Activated T-cell treated with anti-CD3 and anti-CD28 coated beads, Interleukin-2, amount 50 U/mL, for 24 hours (primary cell): ENCODE results near the gene RAD51B.
"Not testable (repeated sequence)": the region's sequence is repeated elsewhere in the genome, so short reads cannot be mapped to it uniquely, and the experiment has no call there.

Source experiments
- DNase-seq: peaks from one replicate; pipeline ENCODE4 v3.0.0-alpha.2; 2020
- H3K27ac Mint-ChIP-seq: 2 replicates; pipeline ENCODE4 v1.8.0; 2020; ENCODE audit warnings: mild to moderate bottlenecking, mixed read lengths
- H3K27me3 Mint-ChIP-seq: 2 replicates; pipeline ENCODE4 v1.8.0; 2020; ENCODE audit warnings: mixed read lengths
- H3K36me3 Mint-ChIP-seq: 2 replicates; pipeline ENCODE4 v1.8.0; 2020; ENCODE audit warnings: low read depth, mixed read lengths
- H3K4me1 Mint-ChIP-seq: 2 replicates; pipeline ENCODE4 v1.8.0; 2020; ENCODE audit warnings: low read depth, mixed read lengths
- H3K4me3 Mint-ChIP-seq: 2 replicates; pipeline ENCODE4 v1.8.0; 2020; ENCODE audit warnings: mild to moderate bottlenecking, moderate library complexity, mixed read lengths
- H3K9me3 Mint-ChIP-seq: 2 replicates; pipeline ENCODE4 v1.8.0; 2020; ENCODE audit warnings: mixed read lengths

Gene RAD51B

GRCh38 chr14:68292441-68293215 lies 473.0 kb downstream of the RAD51B start:
- H3K27ac Mint-ChIP-seq, result no peak overlapping the region
- no peaks in the 10 kb centered on the region for H3K36me3 Mint-ChIP-seq
- H3K27me3 Mint-ChIP-seq, result no peaks in the 10 kb centered on the region
- no peak overlapping the region for H3K4me3 Mint-ChIP-seq
- peaks cover 43% of the 10 kb centered on the region for H3K4me1 Mint-ChIP-seq
- DNase-seq, result no peak
- no peaks in the 10 kb centered on the region for H3K9me3 Mint-ChIP-seq

GRCh38 chr14:68293404-68293803 lies 473.8 kb downstream of the RAD51B start:
- Mint-ChIP-seq H3K4me1 (peaks cover 43% of the 10 kb centered on the region), H3K9me3 (no peaks in the 10 kb centered on the region), H3K4me3 (no peak overlapping the region), H3K27ac (no peak overlapping the region), H3K27me3 (no peaks in the 10 kb centered on the region), H3K36me3 (no peaks in the 10 kb centered on the region)
- DNase-seq, result no peak

- Mint-ChIP-seq H3K4me3 (no peak overlapping the region), H3K36me3 (no peaks in the 10 kb centered on the region), H3K27ac (no peak overlapping the region), H3K27me3 (no peaks in the 10 kb centered on the region), H3K4me1 (peaks cover 39% of the 10 kb centered on the region), H3K9me3 (no peaks in the 10 kb centered on the region)
- no peak for DNase-seq
Measured at GRCh38 chr14:68295316-68295816, 475.8 kb downstream of the RAD51B start.

- Mint-ChIP-seq H3K36me3 (peaks cover under 1% of the 10 kb centered on the region), H3K27me3 (no peaks in the 10 kb centered on the region), H3K9me3 (peaks cover under 1% of the 10 kb centered on the region), H3K4me3 (no peak overlapping the region), H3K27ac (no peak overlapping the region), H3K4me1 (peaks cover 34% of the 10 kb centered on the region)
- no peak for DNase-seq
Measured at GRCh38 chr14:68297039-68297438, 477.5 kb downstream of the RAD51B start.

GRCh38 chr14:68297876-68298468 lies 478.4 kb downstream of the RAD51B start:
- peaks cover 3% of the 10 kb centered on the region for H3K9me3 Mint-ChIP-seq
- H3K27me3 Mint-ChIP-seq, result no peaks in the 10 kb centered on the region
- DNase-seq, result no peak
- H3K36me3 Mint-ChIP-seq, result peaks cover 2% of the 10 kb centered on the region
- H3K4me3 Mint-ChIP-seq, result no peak overlapping the region
- no peak overlapping the region for H3K27ac Mint-ChIP-seq
- peaks cover 25% of the 10 kb centered on the region for H3K4me1 Mint-ChIP-seq

GRCh38 chr14:68300608-68301007 lies 481.0 kb downstream of the RAD51B start:
- Mint-ChIP-seq H3K9me3 (peaks cover 3% of the 10 kb centered on the region), H3K27me3 (no peaks in the 10 kb centered on the region), H3K27ac (no peak overlapping the region), H3K36me3 (peaks cover 2% of the 10 kb centered on the region), H3K4me1 (peaks cover 9% of the 10 kb centered on the region), H3K4me3 (no peak overlapping the region)
- no peak for DNase-seq

GRCh38 chr14:68301219-68301618 lies 481.6 kb downstream of the RAD51B start:
- H3K4me3 Mint-ChIP-seq, result no peak overlapping the region
- H3K4me1 Mint-ChIP-seq, result peaks cover 7% of the 10 kb centered on the region
- H3K9me3 Mint-ChIP-seq, result peaks cover 3% of the 10 kb centered on the region
- no peaks in the 10 kb centered on the region for H3K27me3 Mint-ChIP-seq
- no peak overlapping the region for H3K27ac Mint-ChIP-seq
- DNase-seq, result no peak
- H3K36me3 Mint-ChIP-seq, result peaks cover 2% of the 10 kb centered on the region

- not testable (repeated sequence) for H3K4me1 Mint-ChIP-seq, H3K27me3 Mint-ChIP-seq, H3K4me3 Mint-ChIP-seq, H3K36me3 Mint-ChIP-seq, DNase-seq, H3K27ac Mint-ChIP-seq, H3K9me3 Mint-ChIP-seq
Measured at GRCh38 chr14:68302938-68303337, 483.4 kb downstream of the RAD51B start.

- H3K27ac Mint-ChIP-seq, result no peak overlapping the region
- H3K9me3 Mint-ChIP-seq, result peaks cover 3% of the 10 kb centered on the region
- H3K36me3 Mint-ChIP-seq, result peaks cover 2% of the 10 kb centered on the region
- no peak overlapping the region for H3K4me3 Mint-ChIP-seq
- H3K4me1 Mint-ChIP-seq, result peaks cover 13% of the 10 kb centered on the region
- H3K27me3 Mint-ChIP-seq, result no peaks in the 10 kb centered on the region
- DNase-seq, result no peak
Measured at GRCh38 chr14:68305738-68306137, 486.2 kb downstream of the RAD51B start.

GRCh38 chr14:68306265-68306933 lies 486.8 kb downstream of the RAD51B start:
- H3K27me3 Mint-ChIP-seq, result no peaks in the 10 kb centered on the region
- no peak for DNase-seq
- no peak overlapping the region for H3K27ac Mint-ChIP-seq
- peaks cover 18% of the 10 kb centered on the region for H3K4me1 Mint-ChIP-seq
- peaks cover 3% of the 10 kb centered on the region for H3K9me3 Mint-ChIP-seq
- H3K4me3 Mint-ChIP-seq, result no peak overlapping the region
- peaks cover 2% of the 10 kb centered on the region for H3K36me3 Mint-ChIP-seq

GRCh38 chr14:68306934-68307789 lies 487.6 kb downstream of the RAD51B start:
- Mint-ChIP-seq H3K27ac (no peak overlapping the region), H3K9me3 (peaks cover 1% of the 10 kb centered on the region), H3K4me3 (no peak overlapping the region), H3K36me3 (peaks cover under 1% of the 10 kb centered on the region), H3K27me3 (no peaks in the 10 kb centered on the region), H3K4me1 (peaks cover 21% of the 10 kb centered on the region)
- no peak for DNase-seq

- no peak for DNase-seq
- Mint-ChIP-seq H3K9me3 (no peaks in the 10 kb centered on the region), H3K4me3 (no peak overlapping the region), H3K27ac (no peak overlapping the region), H3K36me3 (no peaks in the 10 kb centered on the region), H3K27me3 (no peaks in the 10 kb centered on the region), H3K4me1 (peaks cover 26% of the 10 kb centered on the region)
Measured at GRCh38 chr14:68307790-68308168, 488.2 kb downstream of the RAD51B start.

- H3K4me1 Mint-ChIP-seq, result peaks cover 33% of the 10 kb centered on the region
- H3K4me3 Mint-ChIP-seq, result no peak overlapping the region
- H3K27ac Mint-ChIP-seq, result no peak overlapping the region
- H3K36me3 Mint-ChIP-seq, result no peaks in the 10 kb centered on the region
- H3K9me3 Mint-ChIP-seq, result no peaks in the 10 kb centered on the region
- H3K27me3 Mint-ChIP-seq, result no peaks in the 10 kb centered on the region
- DNase-seq, result no peak
Measured at GRCh38 chr14:68308726-68309520, 489.3 kb downstream of the RAD51B start.

- no peak for DNase-seq
- no peaks in the 10 kb centered on the region for H3K27me3 Mint-ChIP-seq
Measured at GRCh38 chr14:68309616-68310015, 490.0 kb downstream of the RAD51B start.

More at GRCh38 chr14:68309616-68310015, 490.0 kb downstream of the RAD51B start:
- no peaks in the 10 kb centered on the region for H3K9me3 Mint-ChIP-seq
- H3K4me1 Mint-ChIP-seq, result peaks cover 37% of the 10 kb centered on the region
- H3K27ac Mint-ChIP-seq, result no peak overlapping the region
- no peaks in the 10 kb centered on the region for H3K36me3 Mint-ChIP-seq
- no peak overlapping the region for H3K4me3 Mint-ChIP-seq
